Activated CD8-positive, alpha-beta memory T cell treated with anti-CD3 and anti-CD28 coated beads, Interleukin-2, amount 10 ng/mL, durations not matched to agents 7 days and 5 days (primary cell): ENCODE data around the gene MSLN. TPM values are rescaled to one million over a fixed set of nuclear protein-coding genes. Genes with fewer than 3 reads are reported as not detected.

Source experiments
- ATAC-seq: fragments of 150-1000 bp; cut with Tn5 transposase; one replicate; pipeline ENCODE4 v1.10.0; 2021; ENCODE audit warnings: moderate library complexity
- CTCF ChIA-PET: fragments of 350-600 bp; sonication (Branson Sonifier 250); formaldehyde crosslinking; loops from one replicate; lab custom pipeline; 2021; ENCODE audit warnings: antibody characterized with exemption; lab: Charles Lee
- DNase-seq: peaks from one replicate; pipeline ENCODE4 v3.0.0-alpha.2; 2020
- H3K27ac Mint-ChIP-seq: one replicate; pipeline ENCODE4 v1.8.0; 2021; ENCODE audit warnings: mild to moderate bottlenecking, mixed read lengths
- H3K27me3 Mint-ChIP-seq: one replicate; pipeline ENCODE4 v1.8.0; 2021; ENCODE audit warnings: mixed read lengths
- H3K36me3 Mint-ChIP-seq: one replicate; pipeline ENCODE4 v1.8.0; 2021; ENCODE audit warnings: mild to moderate bottlenecking, mixed read lengths
- H3K4me1 Mint-ChIP-seq: one replicate; pipeline ENCODE4 v1.8.0; 2021; ENCODE audit warnings: mixed read lengths
- H3K4me3 Mint-ChIP-seq: one replicate; pipeline ENCODE4 v1.8.0; 2021; ENCODE audit warnings: mild to moderate bottlenecking, moderate library complexity, mixed read lengths
- H3K9me3 Mint-ChIP-seq: one replicate; pipeline ENCODE4 v1.8.0; 2022; ENCODE audit warnings: low read depth, mixed read lengths
- total RNA-seq, 2 experiments: library from RNA; stranded (reverse); gene quantifications; one replicate each; pipeline ENCODE4 v1.2.3, GENCODE V29; 2021

The MSLN gene
- total RNA-seq, 2 experiments from 2014 or later = not detected

- H3K27ac Mint-ChIP-seq = no peak overlapping the region
- H3K4me3 Mint-ChIP-seq = peak overlapping the region; percentile 76
- ATAC-seq = no peak
- DNase-seq = no peak
- peaks cover 19% of the 10 kb centered on the region for H3K4me1 Mint-ChIP-seq
- H3K9me3 Mint-ChIP-seq = no peaks in the 10 kb centered on the region
- H3K36me3 Mint-ChIP-seq = peaks cover 9% of the 10 kb centered on the region
- no peaks in the 10 kb centered on the region for H3K27me3 Mint-ChIP-seq
- CTCF ChIA-PET = no interaction called here
Measured at GRCh38 chr16:790086-790485, 29.6 kb downstream of the MSLN start.

- peaks cover 19% of the 10 kb centered on the region for H3K4me1 Mint-ChIP-seq
- ATAC-seq = no peak
- CTCF ChIA-PET = no interaction called here
- no peak for DNase-seq
- no peak overlapping the region for H3K27ac Mint-ChIP-seq
- peaks cover 9% of the 10 kb centered on the region for H3K36me3 Mint-ChIP-seq
- no peaks in the 10 kb centered on the region for H3K27me3 Mint-ChIP-seq
- H3K9me3 Mint-ChIP-seq = no peaks in the 10 kb centered on the region
- no peak overlapping the region for H3K4me3 Mint-ChIP-seq
Measured at GRCh38 chr16:791131-791530, 30.6 kb downstream of the MSLN start.

DNA sequence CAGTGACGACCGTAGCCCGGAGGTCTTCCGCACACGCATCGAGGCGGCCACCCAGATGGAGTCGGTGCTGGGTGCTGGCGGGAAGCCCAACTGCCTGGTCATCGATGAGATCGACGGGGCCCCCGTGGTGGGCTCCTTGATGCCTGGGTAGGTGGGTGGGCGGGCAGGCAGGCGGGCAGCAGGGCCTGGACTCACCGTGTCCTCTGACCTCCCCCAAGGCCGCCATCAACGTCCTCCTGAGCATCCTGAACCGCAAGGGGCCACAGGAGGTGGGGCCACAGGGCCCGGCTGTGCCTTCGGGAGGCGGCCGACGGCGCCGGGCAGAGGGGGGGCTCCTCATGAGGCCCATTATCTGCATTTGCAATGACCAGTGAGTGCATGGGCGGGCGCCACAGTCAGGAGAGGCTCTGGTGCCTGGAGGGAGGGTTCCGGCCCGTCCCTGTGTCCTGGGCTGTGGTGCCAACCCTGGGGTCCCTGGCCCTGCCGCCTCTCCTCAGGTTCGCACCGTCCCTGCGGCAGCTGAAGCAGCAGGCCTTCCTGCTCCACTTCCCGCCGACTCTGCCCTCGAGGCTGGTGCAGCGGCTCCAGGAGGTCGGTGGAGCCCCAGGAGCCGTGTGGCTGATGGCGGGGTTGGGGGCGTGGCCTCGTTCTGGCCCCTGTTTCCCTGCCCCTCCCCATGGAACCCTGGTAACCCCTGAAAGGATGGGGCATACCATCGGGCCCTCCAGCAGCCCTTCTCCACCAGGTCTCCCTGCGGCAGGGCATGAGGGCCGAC lies 31.9 kb downstream of the MSLN start:
- no peak for ATAC-seq
- H3K36me3 Mint-ChIP-seq = peaks cover 13% of the 10 kb centered on the region
- no peak for DNase-seq
- H3K27me3 Mint-ChIP-seq = no peaks in the 10 kb centered on the region
- CTCF ChIA-PET = no interaction called here
- H3K4me3 Mint-ChIP-seq = no peak overlapping the region
- peaks cover 12% of the 10 kb centered on the region for H3K4me1 Mint-ChIP-seq
- H3K9me3 Mint-ChIP-seq = no peaks in the 10 kb centered on the region
- H3K27ac Mint-ChIP-seq = no peak overlapping the region

- peaks cover 10% of the 10 kb centered on the region for H3K4me1 Mint-ChIP-seq
- CTCF ChIA-PET = no interaction called here
- H3K27ac Mint-ChIP-seq = no peak overlapping the region
- H3K4me3 Mint-ChIP-seq = no peak overlapping the region
- H3K9me3 Mint-ChIP-seq = no peaks in the 10 kb centered on the region
- H3K36me3 Mint-ChIP-seq = peaks cover 15% of the 10 kb centered on the region
- ATAC-seq (no peak), DNase-seq (no peak)
- no peaks in the 10 kb centered on the region for H3K27me3 Mint-ChIP-seq
Measured at GRCh38 chr16:793414-793813, 32.9 kb downstream of the MSLN start.

GRCh38 chr16:794091-794822 lies 33.7 kb downstream of the MSLN start:
- CTCF ChIA-PET = no interaction called here
- Mint-ChIP-seq H3K4me1 (peaks cover 10% of the 10 kb centered on the region), H3K27ac (no peak overlapping the region), H3K4me3 (no peak overlapping the region), H3K9me3 (no peaks in the 10 kb centered on the region), H3K27me3 (no peaks in the 10 kb centered on the region), H3K36me3 (peaks cover 15% of the 10 kb centered on the region)
- no peak for ATAC-seq
- no peak for DNase-seq

DNA sequence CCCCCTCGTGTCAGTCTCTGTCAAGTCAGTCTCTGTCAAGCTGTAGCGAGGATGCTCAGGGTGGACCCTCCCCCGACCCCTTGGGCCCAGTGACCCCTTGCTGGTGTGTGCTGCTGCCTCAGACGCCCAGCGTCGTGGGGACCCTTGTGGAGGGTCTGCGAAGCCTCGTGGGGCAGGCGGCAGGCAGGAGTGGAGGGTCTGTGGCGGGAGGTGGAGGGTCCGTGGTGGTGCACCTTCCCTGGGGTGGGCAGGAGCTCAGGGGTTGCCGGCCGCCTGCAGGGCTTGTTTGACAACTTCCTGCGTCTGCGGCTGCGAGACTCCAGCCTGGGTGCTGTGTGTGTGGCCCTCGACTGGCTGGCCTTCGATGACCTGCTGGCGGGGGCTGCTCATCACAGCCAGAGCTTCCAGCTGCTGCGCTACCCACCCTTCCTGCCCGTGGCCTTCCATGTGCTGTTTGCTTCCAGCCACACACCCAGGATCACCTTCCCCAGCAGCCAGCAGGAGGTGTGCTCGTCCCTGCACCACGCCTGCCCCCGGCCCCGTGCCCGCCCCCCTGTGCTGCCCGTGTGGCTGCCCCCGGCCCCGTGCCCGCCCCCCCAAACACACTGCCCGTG lies 34.4 kb downstream of the MSLN start:
- no peak for ATAC-seq
- CTCF ChIA-PET = no interaction called here
- H3K4me1 Mint-ChIP-seq = peaks cover 5% of the 10 kb centered on the region

DNA sequence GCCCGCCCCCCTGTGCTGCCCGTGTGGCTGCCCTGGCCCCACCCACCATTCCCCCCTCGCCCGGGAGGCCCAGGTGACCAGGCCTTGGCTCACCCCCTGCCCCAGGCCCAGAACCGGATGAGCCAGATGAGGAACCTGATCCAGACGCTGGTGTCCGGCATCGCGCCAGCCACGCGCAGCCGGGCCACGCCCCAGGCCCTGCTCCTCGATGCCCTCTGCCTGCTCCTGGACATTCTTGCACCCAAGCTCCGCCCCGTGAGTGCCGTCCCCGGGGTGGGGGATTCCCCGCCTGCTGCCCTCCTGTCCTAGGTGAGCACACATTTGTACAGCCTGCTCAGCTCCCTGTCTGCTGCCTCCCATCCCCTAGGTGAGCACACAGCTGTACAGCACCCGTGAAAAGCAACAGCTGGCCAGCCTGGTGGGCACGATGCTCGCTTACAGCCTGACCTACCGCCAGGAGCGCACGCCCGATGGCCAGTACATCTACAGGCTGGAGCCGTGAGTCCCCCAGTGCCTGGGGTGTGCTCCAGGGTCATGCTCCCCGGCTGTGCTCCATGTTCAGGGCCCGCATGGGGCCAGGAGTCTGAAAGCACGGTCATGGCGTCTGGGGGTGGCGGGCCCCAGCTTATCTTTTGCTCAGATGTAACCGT lies 35.2 kb downstream of the MSLN start:
- peaks cover 15% of the 10 kb centered on the region for H3K36me3 Mint-ChIP-seq
- H3K27ac Mint-ChIP-seq = no peak overlapping the region
- ATAC-seq (no peak), DNase-seq (no peak)
- CTCF ChIA-PET = no interaction called here
- H3K27me3 Mint-ChIP-seq = peaks cover 3% of the 10 kb centered on the region
- no peaks in the 10 kb centered on the region for H3K9me3 Mint-ChIP-seq
- no peak overlapping the region for H3K4me3 Mint-ChIP-seq
- H3K4me1 Mint-ChIP-seq = no peaks in the 10 kb centered on the region

More for the DNA sequence above, 34.4 kb downstream of the MSLN start:
- Mint-ChIP-seq H3K36me3 (peaks cover 15% of the 10 kb centered on the region), H3K27ac (no peak overlapping the region), H3K9me3 (no peaks in the 10 kb centered on the region), H3K4me3 (no peak overlapping the region), H3K27me3 (no peaks in the 10 kb centered on the region)
- DNase-seq = no peak

- Mint-ChIP-seq H3K4me3 (no peak overlapping the region), H3K27ac (no peak overlapping the region), H3K4me1 (no peaks in the 10 kb centered on the region), H3K36me3 (peaks cover 12% of the 10 kb centered on the region), H3K27me3 (peaks cover 8% of the 10 kb centered on the region), H3K9me3 (no peaks in the 10 kb centered on the region)
- DNase-seq (no peak), ATAC-seq (no peak)
- CTCF ChIA-PET = no interaction called here
Measured at GRCh38 chr16:796296-797119, 36.0 kb downstream of the MSLN start.

- H3K27me3 Mint-ChIP-seq = peaks cover 10% of the 10 kb centered on the region
- ATAC-seq (peak; percentile 48), DNase-seq (peak; percentile 49)
- H3K27ac Mint-ChIP-seq = no peak overlapping the region
- H3K9me3 Mint-ChIP-seq = no peaks in the 10 kb centered on the region
- peaks cover 6% of the 10 kb centered on the region for H3K36me3 Mint-ChIP-seq
- CTCF ChIA-PET = no interaction called here
- no peaks in the 10 kb centered on the region for H3K4me1 Mint-ChIP-seq
- H3K4me3 Mint-ChIP-seq = no peak overlapping the region
Measured at GRCh38 chr16:797120-797420, 36.5 kb downstream of the MSLN start.

DNA sequence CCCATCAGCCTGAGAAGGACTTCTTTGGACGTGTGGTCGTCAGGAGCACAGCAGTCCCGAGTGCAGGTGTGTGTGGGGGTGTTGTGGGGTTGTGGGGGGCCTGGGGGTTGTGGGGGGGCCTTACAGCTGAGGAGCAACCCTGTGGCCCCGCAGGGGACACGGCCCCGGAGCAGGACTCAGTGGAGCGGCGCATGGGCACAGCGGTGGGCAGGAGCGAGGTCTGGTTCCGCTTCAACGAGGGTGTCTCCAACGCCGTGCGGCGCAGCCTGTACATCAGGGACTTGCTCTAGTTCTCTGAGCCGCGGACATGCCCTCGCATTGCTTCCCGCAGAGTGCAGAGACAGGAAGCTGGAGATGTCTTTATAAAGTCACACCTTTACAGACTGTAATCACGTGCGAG lies 37.2 kb downstream of the MSLN start:
- DNase-seq = no peak
- Mint-ChIP-seq H3K27ac (no peak overlapping the region), H3K36me3 (peaks cover 6% of the 10 kb centered on the region), H3K4me1 (no peaks in the 10 kb centered on the region), H3K4me3 (no peak overlapping the region), H3K9me3 (no peaks in the 10 kb centered on the region), H3K27me3 (peaks cover 10% of the 10 kb centered on the region)
- CTCF ChIA-PET = no interaction called here
- ATAC-seq = no peak

GRCh38 chr16:798666-799065 lies 38.1 kb downstream of the MSLN start:
- no peaks in the 10 kb centered on the region for H3K4me1 Mint-ChIP-seq
- CTCF ChIA-PET = no interaction called here
- peaks cover 10% of the 10 kb centered on the region for H3K27me3 Mint-ChIP-seq
- H3K27ac Mint-ChIP-seq = no peak overlapping the region
- no peak overlapping the region for H3K4me3 Mint-ChIP-seq
- no peaks in the 10 kb centered on the region for H3K9me3 Mint-ChIP-seq
- peaks cover 6% of the 10 kb centered on the region for H3K36me3 Mint-ChIP-seq
- no peak for DNase-seq
- no peak for ATAC-seq

- peaks cover 10% of the 10 kb centered on the region for H3K27me3 Mint-ChIP-seq
- H3K27ac Mint-ChIP-seq = no peak overlapping the region
- ATAC-seq = peak; percentile 16
- peaks cover 6% of the 10 kb centered on the region for H3K36me3 Mint-ChIP-seq
- CTCF ChIA-PET = no interaction called here
- no peaks in the 10 kb centered on the region for H3K4me1 Mint-ChIP-seq
- no peaks in the 10 kb centered on the region for H3K9me3 Mint-ChIP-seq
- no peak for DNase-seq
- no peak overlapping the region for H3K4me3 Mint-ChIP-seq
Measured at GRCh38 chr16:799111-799947, 38.8 kb downstream of the MSLN start.
